GM11168 (cell line): ENCODE data around the gene CYP2U1.
"Not testable (repeated sequence)": the region's sequence is repeated elsewhere in the genome, so short reads cannot be mapped to it uniquely, and the experiment has no call there.

ENCODE experiments used
- in situ Hi-C: fragments of 300-500 bp; cut with MboI; formaldehyde crosslinking; loops from one replicate; pipeline ENCODE4 v1.12.0; 2022; ENCODE audit warnings: low sequenced_read_pairs; ENCODE audit not compliant: unreplicated experiment

Gene CYP2U1

DNA sequence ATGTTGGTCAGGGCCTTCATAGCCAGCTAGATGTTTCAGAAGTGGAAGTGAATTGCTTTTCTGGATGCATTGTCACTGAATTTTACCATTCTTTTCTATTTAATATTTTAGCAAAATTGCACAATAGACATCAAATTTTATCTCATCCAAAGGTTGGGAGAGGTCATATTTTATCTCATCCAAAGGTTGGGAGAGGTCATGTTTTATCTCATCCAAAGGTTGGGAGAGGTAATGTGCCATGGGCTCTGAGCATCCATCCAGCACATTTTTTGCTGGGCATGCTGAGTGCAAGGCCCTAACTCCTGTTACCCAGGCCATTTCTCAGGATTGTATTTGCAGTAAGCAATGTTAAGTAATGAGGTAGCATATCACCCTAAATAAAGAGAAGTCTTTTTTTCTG, 14.7 kb upstream of the CYP2U1 start:
- in situ Hi-C loops = no loop called here

DNA sequence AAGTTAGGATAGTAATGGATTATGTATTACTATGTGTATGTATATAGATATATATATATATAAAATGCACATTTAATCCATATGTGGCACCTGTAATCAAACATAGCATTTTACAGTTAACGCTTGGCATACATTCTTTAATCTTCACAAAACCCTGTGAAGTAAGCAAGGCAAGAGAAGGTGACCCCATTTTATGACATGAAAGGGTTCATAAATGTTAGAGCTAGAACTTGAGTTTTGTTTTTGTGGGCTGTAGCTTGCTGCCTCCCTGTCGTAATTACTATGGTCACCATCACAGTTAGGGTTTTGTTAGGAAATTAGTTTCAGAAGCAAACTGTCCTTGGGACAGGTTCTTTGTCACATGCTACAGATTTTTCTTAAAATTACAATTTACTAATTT, 13.8 kb upstream of the CYP2U1 start:
- in situ Hi-C loops = no loop called here

- in situ Hi-C loops = no loop called here
Measured at GRCh38 chr4:107922486-107923473, 8.6 kb upstream of the CYP2U1 start.

- in situ Hi-C loops = not testable (repeated sequence)
Measured at GRCh38 chr4:107925713-107926112, 5.6 kb upstream of the CYP2U1 start.

- in situ Hi-C loops = not testable (repeated sequence)
Measured at GRCh38 chr4:107926875-107927274, 4.5 kb upstream of the CYP2U1 start.

DNA sequence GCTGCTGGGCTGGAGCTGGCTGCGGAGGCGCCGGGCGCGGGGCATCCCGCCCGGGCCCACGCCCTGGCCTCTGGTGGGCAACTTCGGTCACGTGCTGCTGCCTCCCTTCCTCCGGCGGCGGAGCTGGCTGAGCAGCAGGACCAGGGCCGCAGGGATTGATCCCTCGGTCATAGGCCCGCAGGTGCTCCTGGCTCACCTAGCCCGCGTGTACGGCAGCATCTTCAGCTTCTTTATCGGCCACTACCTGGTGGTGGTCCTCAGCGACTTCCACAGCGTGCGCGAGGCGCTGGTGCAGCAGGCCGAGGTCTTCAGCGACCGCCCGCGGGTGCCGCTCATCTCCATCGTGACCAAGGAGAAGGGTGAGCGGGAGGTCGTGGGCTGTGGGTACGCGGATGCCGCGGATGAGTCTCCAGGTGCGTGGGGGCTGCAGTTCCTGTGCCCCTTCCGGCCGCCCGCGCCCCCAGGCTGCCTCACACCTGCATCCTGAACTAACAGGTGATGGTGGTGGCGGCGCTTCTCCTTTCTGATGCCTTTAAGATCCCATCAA, 499 bp downstream of the CYP2U1 start:
- in situ Hi-C loops = no loop called here

DNA sequence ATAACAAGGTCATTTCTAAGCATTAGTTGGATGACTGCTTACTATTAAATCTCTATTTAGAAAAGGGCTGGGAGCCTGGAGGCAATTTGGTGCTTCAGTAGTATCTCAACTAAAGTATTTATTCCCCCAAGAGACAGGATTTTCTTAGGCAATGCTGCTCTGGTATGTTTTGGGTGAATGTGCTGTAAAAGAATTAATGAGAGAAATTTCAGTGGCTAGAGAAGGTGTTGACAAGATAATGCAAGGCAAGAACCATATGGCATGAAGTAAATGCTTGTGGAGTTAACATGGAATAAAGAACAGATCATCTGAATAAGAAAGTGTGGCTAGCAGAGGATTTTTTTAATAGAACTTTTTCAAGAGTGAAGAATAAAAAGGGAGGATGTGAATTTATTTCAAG, 3.9 kb downstream of the CYP2U1 start:
- in situ Hi-C loops = no loop called here

DNA sequence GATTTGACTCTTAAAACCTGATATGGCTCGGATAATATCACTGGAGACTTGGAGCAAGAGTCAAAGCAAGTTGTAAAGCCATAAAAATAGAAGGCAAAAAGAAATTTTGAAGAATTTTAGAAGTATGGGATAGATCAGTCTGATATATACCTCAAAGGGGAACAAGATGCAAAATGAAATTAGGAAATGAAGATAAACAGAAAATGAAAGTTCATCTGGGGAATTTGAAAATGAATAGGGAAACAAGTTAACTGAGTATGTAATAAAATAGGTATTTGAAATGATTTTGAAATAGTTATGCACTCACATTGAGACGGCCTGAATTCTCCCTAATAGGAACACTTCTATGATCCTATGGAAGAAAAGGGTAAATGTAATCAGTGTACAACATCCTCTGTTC, 5.7 kb downstream of the CYP2U1 start:
- in situ Hi-C loops = no loop called here

GRCh38 chr4:107939307-107939706, 8.0 kb downstream of the CYP2U1 start:
- in situ Hi-C loops = no loop called here

DNA sequence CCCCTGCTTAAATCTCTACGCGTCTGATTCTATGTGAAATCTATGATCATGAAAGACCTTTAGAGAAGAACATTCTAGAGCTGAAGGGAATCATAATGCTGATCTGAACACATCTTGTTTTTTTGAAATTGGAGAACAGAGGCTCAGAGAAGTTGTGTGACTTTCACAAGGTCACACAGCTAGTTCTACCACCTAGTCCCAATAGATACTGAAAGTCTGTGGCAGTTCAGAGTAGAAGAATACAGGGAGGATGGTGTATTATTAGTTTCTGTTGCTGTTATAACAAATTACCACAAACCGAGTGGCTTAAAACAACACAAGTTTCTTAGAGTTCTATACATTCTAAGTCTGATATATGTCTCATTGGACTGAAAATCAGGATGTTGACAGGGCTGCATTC, 14.5 kb downstream of the CYP2U1 start:
- in situ Hi-C loops = no loop called here

- in situ Hi-C loops = no loop called here
Measured at GRCh38 chr4:107950746-107951540, 19.6 kb downstream of the CYP2U1 start.

DNA sequence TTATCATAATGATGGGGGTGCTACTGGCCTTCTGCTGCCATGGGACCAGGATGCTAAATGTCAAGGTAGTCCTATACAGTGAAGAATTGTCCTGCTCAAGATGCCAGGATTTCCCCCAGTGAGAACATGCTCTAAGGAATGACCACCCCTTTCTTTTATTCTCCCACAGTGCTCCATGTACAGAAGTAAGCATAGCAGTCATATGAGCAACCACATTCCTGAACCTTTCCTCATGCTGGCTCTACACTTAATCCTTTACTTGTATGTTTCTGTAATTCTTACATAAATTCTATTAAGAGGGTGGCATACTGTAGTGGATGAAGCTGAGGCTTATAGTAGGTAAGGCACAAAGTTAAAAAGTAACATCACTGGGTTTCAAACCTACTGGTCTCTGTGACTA, 20.2 kb downstream of the CYP2U1 start:
- in situ Hi-C loops = no loop called here

DNA sequence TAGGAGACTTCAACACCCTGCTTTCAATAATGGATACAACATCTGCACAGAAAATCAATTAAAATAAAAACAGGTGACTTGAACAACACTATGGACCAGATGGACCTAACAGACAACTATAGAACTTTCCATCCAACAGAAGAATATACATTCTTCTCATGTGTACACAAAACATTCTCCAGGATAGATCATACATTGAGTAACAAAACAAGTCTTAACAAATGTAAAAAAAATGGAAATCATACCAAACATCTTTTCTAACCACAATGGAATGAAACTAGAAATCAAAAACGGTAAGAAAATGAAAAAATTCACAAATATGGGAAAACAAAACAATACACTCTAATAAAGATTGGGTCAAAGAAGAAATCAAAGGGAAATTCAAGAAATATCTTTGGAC, 24.7 kb downstream of the CYP2U1 start:
- in situ Hi-C loops = no loop called here

GRCh38 chr4:107966903-107967302, 35.6 kb downstream of the CYP2U1 start:
- in situ Hi-C loops = no loop called here

GRCh38 chr4:107967519-107967918, 36.2 kb downstream of the CYP2U1 start:
- in situ Hi-C loops = not testable (repeated sequence)

DNA sequence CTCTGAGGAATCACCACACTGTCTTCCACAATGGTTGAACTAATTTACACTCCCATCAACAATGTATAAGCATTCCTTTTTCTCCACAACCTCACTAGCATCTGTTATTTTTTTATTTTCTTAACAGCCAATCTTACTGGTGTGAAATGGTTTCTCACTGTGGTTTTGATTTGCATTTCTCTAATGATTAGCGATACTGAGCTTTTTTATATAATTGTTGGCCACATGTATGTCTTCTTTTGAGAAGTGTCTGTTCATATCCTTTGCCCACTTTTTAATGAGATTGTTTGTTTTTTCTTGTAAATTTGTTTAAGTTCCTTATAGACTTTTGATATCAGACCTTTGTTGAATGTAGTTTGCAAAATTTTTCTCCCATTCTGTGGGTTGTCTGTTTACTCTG, 36.6 kb downstream of the CYP2U1 start:
- in situ Hi-C loops = not testable (repeated sequence)

DNA sequence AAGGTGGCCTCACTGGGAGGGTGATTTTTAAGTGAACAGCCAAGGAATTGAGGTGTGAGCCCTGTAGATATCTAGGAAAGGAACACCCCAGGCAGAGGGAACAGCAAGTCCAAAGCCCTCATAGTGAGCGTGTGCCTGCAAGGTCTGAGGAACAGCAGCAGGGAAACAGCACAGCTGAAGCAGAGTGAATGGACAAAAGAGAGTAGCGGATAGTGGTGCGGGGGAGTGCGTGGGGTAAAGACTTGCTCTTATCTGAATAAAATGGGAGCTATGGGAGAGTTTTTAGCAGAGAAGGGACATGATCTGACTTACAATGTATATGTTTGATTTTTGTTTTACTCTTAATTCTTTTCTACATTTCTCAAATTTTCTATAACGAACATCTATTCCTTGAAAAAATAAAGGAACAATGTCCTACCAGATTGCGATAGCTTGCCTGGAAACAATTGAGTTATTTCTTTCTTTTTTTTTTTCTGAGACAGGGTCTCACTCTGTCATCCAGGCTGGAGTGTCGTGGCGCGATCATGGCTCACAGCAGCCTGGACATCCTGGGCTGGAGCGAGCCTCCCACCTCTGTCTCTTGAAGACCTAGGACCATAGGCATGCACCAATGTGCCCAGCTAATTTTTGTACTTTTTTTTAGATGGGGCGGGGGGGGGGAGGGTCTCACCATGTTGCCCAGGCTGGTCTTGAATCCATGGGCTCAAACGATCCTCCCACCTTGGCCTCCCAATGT, 38.9 kb downstream of the CYP2U1 start:
- in situ Hi-C loops = no loop called here

DNA sequence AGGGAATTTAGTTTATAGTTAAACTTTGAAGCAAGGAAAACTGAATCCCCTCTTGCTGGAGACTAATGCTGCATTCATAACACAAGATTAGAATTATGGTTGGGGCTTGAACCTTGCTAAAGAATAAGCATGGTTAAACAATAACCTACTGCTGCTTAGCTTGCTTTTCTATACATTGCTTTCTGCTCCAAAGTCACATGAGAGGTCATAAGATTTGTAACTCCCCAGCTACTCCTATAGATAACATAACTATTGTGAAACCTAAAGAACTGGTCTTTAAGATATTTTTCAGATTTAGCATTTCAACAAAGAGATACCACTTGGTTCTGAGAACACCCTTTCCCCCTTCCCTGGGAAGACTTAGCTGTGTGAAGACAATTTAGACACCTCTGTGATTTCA, 41.3 kb downstream of the CYP2U1 start:
- in situ Hi-C loops = no loop called here

- in situ Hi-C loops = no loop called here
Measured at GRCh38 chr4:107974523-107974922, 43.2 kb downstream of the CYP2U1 start.

- in situ Hi-C loops = no loop called here
Measured at GRCh38 chr4:107977482-107977881, 46.1 kb downstream of the CYP2U1 start.
